B cell (primary cell): ENCODE results near the gene CREB3. TPM values are rescaled to one million over a fixed set of nuclear protein-coding genes. Genes with fewer than 3 reads are reported as not detected.

Experiments
- ATAC-seq: fragments of 200-7000 bp; cut with Tn5 transposase; one replicate; pipeline ENCODE4 v1.10.0; 2021; ENCODE audit warnings: low read depth, mild to moderate bottlenecking, moderate number of reproducible peaks, moderate library complexity
- CTCF ChIA-PET: fragments of 350-600 bp; sonication (Branson Sonifier 250); formaldehyde crosslinking; loops from one replicate; lab custom pipeline; 2021; ENCODE audit warnings: antibody characterized with exemption, inconsistent platforms; lab: Charles Lee
- POLR2A ChIA-PET: fragments of 350-600 bp; sonication (Branson Sonifier 250); formaldehyde crosslinking; loops from one replicate; lab custom pipeline; 2021; ENCODE audit warnings: antibody characterized with exemption; lab: Charles Lee
- DNase-seq: peaks from one replicate; pipeline ENCODE4 v3.0.0; 2013
- H2AFZ ChIP-seq: 2 replicates; pipeline ENCODE4 v1.6.1; 2012; ENCODE audit warnings: mild to moderate bottlenecking, low read depth, low read length; ENCODE audit not compliant: insufficient read depth, poor library complexity, severe bottlenecking
- H3K27ac ChIP-seq, 2 donors: 1 replicate in 1 of 2; 2 replicates in 1 of 2; pipeline ENCODE4 v1.5.1; 2012 to 2013; ENCODE audit warnings: low read length in 2 of 2, mild to moderate bottlenecking in 2 of 2, moderate library complexity in 1 of 2
- H3K27me3 ChIP-seq, 4 experiments: fragments of 200-600 bp in 1 of 4; sonication (generic) in 1 of 4; replicated peaks in 1 of 4; 1 replicate in 2 of 4; 2 replicates in 2 of 4; pipeline versions ENCODE4 v1.6.1 to v1.7.0; 2013 to 2016; ENCODE audit warnings: low read length in 3 of 4, mild to moderate bottlenecking in 2 of 4, mixed read lengths in 1 of 4, moderate library complexity in 1 of 4; ENCODE audit not compliant: insufficient read depth in 4 of 4, control insufficient read depth in 3 of 4; ENCODE audit errors: control extremely low read depth in 1 of 4
- H3K36me3 ChIP-seq, 2 experiments: replicated peaks in 1 of 2; 1 replicate in 1 of 2; 2 replicates in 1 of 2; pipeline versions ENCODE4 v1.6.1 to v1.7.1; 2013; ENCODE audit warnings: low read length in 1 of 2; ENCODE audit not compliant: insufficient read depth in 2 of 2, control insufficient read depth in 1 of 2; ENCODE audit errors: control extremely low read depth in 1 of 2, extremely low read depth in 1 of 2
- H3K4me1 ChIP-seq, 2 donors: fragments of 200-600 bp in 1 of 2; sonication (generic) in 1 of 2; 1 replicate in 1 of 2; 2 replicates in 1 of 2; pipeline versions ENCODE4 v1.5.1 to v1.6.1; 2013 to 2017; ENCODE audit warnings: low read length in 2 of 2; ENCODE audit not compliant: control insufficient read depth in 2 of 2, insufficient read depth in 2 of 2
- H3K4me2 ChIP-seq: replicated peaks from 2 replicates; pipeline ENCODE3; 2012; ENCODE audit warnings: mild to moderate bottlenecking, low read depth, low read length; ENCODE audit not compliant: poor library complexity, severe bottlenecking
- H3K4me3 ChIP-seq, 5 experiments: fragments of 200-600 bp in 1 of 5; sonication (generic) in 1 of 5; 1 replicate in 3 of 5; 2 replicates in 2 of 5; pipeline versions ENCODE4 v1.5.1 to v1.7.0; 2011 to 2016; ENCODE audit warnings: low read length in 4 of 5, mild to moderate bottlenecking in 4 of 5, low read depth in 2 of 5, control low read depth in 1 of 5, moderate library complexity in 1 of 5; ENCODE audit not compliant: insufficient read depth in 1 of 5; ENCODE audit errors: control extremely low read depth in 1 of 5, extremely low read depth in 1 of 5
- H3K79me2 ChIP-seq: fragments of 200-600 bp; sonication (generic); one replicate; pipeline ENCODE4 v1.6.0; 2016; ENCODE audit warnings: low read length; ENCODE audit not compliant: control insufficient read depth, insufficient read depth
- H3K9ac ChIP-seq: fragments of 200-600 bp; sonication (generic); 2 replicates; pipeline ENCODE4 v1.6.1; 2017; ENCODE audit warnings: mild to moderate bottlenecking, low read length, moderate library complexity
- H3K9me3 ChIP-seq, 3 donors: one replicate each; pipeline versions ENCODE4 v1.6.1 to v1.7.1; 2013; ENCODE audit warnings: low read length in 2 of 3; ENCODE audit not compliant: control insufficient read depth in 2 of 3, insufficient read depth in 1 of 3; ENCODE audit errors: control extremely low read depth in 1 of 3
- H4K20me1 ChIP-seq: 2 replicates; pipeline ENCODE4 v1.6.0; 2012; ENCODE audit warnings: mild to moderate bottlenecking, low read length; ENCODE audit not compliant: insufficient read depth, control insufficient read depth, poor library complexity, severe bottlenecking
- H3K27ac Mint-ChIP-seq: one replicate; pipeline ENCODE4 v1.8.0; 2021; ENCODE audit warnings: mixed read lengths
- H3K27me3 Mint-ChIP-seq: one replicate; pipeline ENCODE4 v1.8.0; 2021; ENCODE audit warnings: mixed read lengths
- H3K4me1 Mint-ChIP-seq: one replicate; pipeline ENCODE4 v1.8.0; 2021; ENCODE audit warnings: mixed read lengths
- H3K4me3 Mint-ChIP-seq: one replicate; pipeline ENCODE4 v1.8.0; 2021; ENCODE audit warnings: mixed read lengths
- H3K9me3 Mint-ChIP-seq: one replicate; pipeline ENCODE4 v1.8.0; 2022; ENCODE audit warnings: mixed read lengths; ENCODE audit not compliant: insufficient read depth
- CTCF ChIP-seq: fragments of 200-600 bp; IDR thresholded peaks from one replicate; pipeline ENCODE4 v1.8.0; 2022; ENCODE audit warnings: antibody characterized with exemption, mild to moderate bottlenecking
- EZH2 ChIP-seq: IDR thresholded peaks from 2 replicates; pipeline ENCODE4 v1.6.1; 2012; ENCODE audit warnings: borderline replicate concordance, low read depth, mild to moderate bottlenecking, moderate library complexity, low read length; ENCODE audit not compliant: insufficient read depth, poor library complexity, severe bottlenecking
- WGBS: methylation state at CpG from one replicate; pipeline ENCODE4 v1.1.5; 2013; ENCODE audit warnings: missing lambda C conversion rate; ENCODE audit not compliant: insufficient coverage; 5-methylcytosine and 5-hydroxymethylcytosine counted together
- intact Hi-C: fragments of 100-400 bp; cut with micrococcal nuclease; formaldehyde crosslinking; loops from one replicate; pipeline ENCODE4 v1.10.0; 2022
- polyA plus RNA-seq: library from polyadenylated mRNA; depleted of rRNA; stranded (reverse); fragments of >200 nt; gene quantifications from 2 replicates; pipeline ENCODE4 v1.2.3, GENCODE V29; 2012
- total RNA-seq, 2 donors: library from RNA; stranded (reverse); fragments of 120-200 nt in 1 of 2; gene quantifications; 1 replicate in 1 of 2; 2 replicates in 1 of 2; pipeline versions ENCODE4 v1.2.3 to v1.2.4, GENCODE V29; 2013 to 2022

Gene CREB3
- total and polyA plus RNA-seq, 2 donors (not counting 1 experiment from before 2014, with no cell fraction given) = 12.3 to 20.7 TPM

GRCh38 chr9:35734096-35734495 is 1.6 kb downstream of the CREB3 start:
- H3K4me2 ChIP-seq = no peak overlapping the region
- peaks cover 12% of the 10 kb centered on the region for H3K4me1 Mint-ChIP-seq
- DNase-seq (no peak), ATAC-seq (no peak)
- H4K20me1 ChIP-seq = peaks cover 19% of the 10 kb centered on the region
- POLR2A ChIA-PET = interaction anchor here (0.6 to 0.7 kb wide), 2 partner anchors 23 to 220 kb away, joined by 3 read pairs; no protein-coding TSS in a partner anchor
- peaks cover 1 to 47% of the 10 kb centered on the region in 2 experiments for H3K36me3 ChIP-seq
- H3K27me3 ChIP-seq = no peaks in the 10 kb centered on the region
- no peak overlapping the region for H3K4me3 Mint-ChIP-seq
- no peak overlapping the region for H3K27ac ChIP-seq
- H3K9ac ChIP-seq = no peak overlapping the region
- H3K27ac Mint-ChIP-seq = no peak overlapping the region
- H3K9me3 Mint-ChIP-seq = no peaks in the 10 kb centered on the region
- CTCF ChIA-PET = interaction anchor here (0.8 to 9.7 kb wide), 13 partner anchors 8 to 148 kb away, joined by 3 to 142 read pairs (median 16); partner anchors contain the start of genes ARHGEF39, CCDC107, GBA2 and RGP1
- WGBS = 100% methylated on average over 1 of the region's 3 CpGs
- H3K27me3 Mint-ChIP-seq = no peaks in the 10 kb centered on the region
- no peaks in the 10 kb centered on the region for H3K9me3 ChIP-seq
- TF ChIP-seq EZH2 = no peak
- peaks cover 42% of the 10 kb centered on the region for H3K79me2 ChIP-seq
- H3K4me3 ChIP-seq = no peak overlapping the region
- intact Hi-C loops = loop anchor here (5.0 to 10.0 kb wide), 4 partner anchors 458 to 1917 kb away; partner anchors contain the start of genes CLTA, FANCG, UBE2R2 and VCP
- no peak overlapping the region for H2AFZ ChIP-seq
- H3K4me1 ChIP-seq = peaks cover 34 to 42% of the 10 kb centered on the region in 2 donors

GRCh38 chr9:35736201-35736633 is 3.8 kb downstream of the CREB3 start:
- Histone ChIP-seq H3K4me3 (no peak overlapping the region), H3K36me3 (peaks cover 1 to 67% of the 10 kb centered on the region in 2 experiments), H3K4me2 (no peak overlapping the region), H3K79me2 (peaks cover 32% of the 10 kb centered on the region), H3K9ac (no peak overlapping the region), H2AFZ (no peak overlapping the region), H4K20me1 (peaks cover 9% of the 10 kb centered on the region), H3K4me1 (peaks cover 13 to 21% of the 10 kb centered on the region in 2 donors), H3K27ac (no peak overlapping the region), H3K27me3 (no peaks in the 10 kb centered on the region), H3K9me3 (no peaks in the 10 kb centered on the region)
- DNase-seq (peak; percentile 79), ATAC-seq (peak; percentile 13)
- Mint-ChIP-seq H3K27me3 (no peaks in the 10 kb centered on the region), H3K4me1 (peaks cover 12% of the 10 kb centered on the region), H3K9me3 (no peaks in the 10 kb centered on the region), H3K27ac (no peak overlapping the region), H3K4me3 (no peak overlapping the region)
- POLR2A ChIA-PET = interaction anchor here (0.8 to 1.6 kb wide), 3 partner anchors 12 to 146 kb away, joined by 3 to 5 read pairs (median 3); no protein-coding TSS in a partner anchor
- CTCF ChIA-PET = interaction anchor here (0.6 to 9.7 kb wide), 35 partner anchors 10 to 684 kb away, joined by 3 to 142 read pairs (median 6); partner anchors contain the start of genes ARHGEF39, CCDC107, GBA2 and HINT2
- TF ChIP-seq EZH2 = no peak
- peak; percentile 87 for TF ChIP-seq CTCF
- WGBS = 79% methylated on average over 4 of the region's 5 CpGs
- intact Hi-C loops = loop anchor here (1.0 to 10.0 kb wide), 6 partner anchors 13 to 1729 kb away; partner anchors contain the start of genes FANCG, GBA2, RGP1 and VCP
